ENCODE data around the gene LRPAP1. TPM values are rescaled to one million over a fixed set of nuclear protein-coding genes. Genes with fewer than 3 reads are reported as not detected.

The LRPAP1 gene
- total RNA-seq, 3 donors from 2014 or later = 104 to 204 (median 111) TPM

GRCh38 chr4:3471886-3472285 lies 60.3 kb downstream of the LRPAP1 start:
- intact Hi-C loops (cut with DNase I; ENCODE audit: low total_unique reads) = no loop called here

GRCh38 chr4:3471098-3471760 lies 61.0 kb downstream of the LRPAP1 start:
- Histone ChIP-seq H3K36me3 (no peaks in the 10 kb centered on the region), H3K9me3 (no peaks in the 10 kb centered on the region), H3K27ac (no peak overlapping the region), H3K27me3 (peaks cover 0 to 20% of the 10 kb centered on the region in 2 donors), H3K4me1 (no peaks in the 10 kb centered on the region), H3K4me3 (no peak overlapping the region)
- intact Hi-C loops (cut with DNase I; ENCODE audit: low total_unique reads) = no loop called here
- no peak for DNase-seq (ENCODE audit: low spot score in 2 of 2)
- TF ChIP-seq POLR2A (IDR thresholded peaks at IDR 0.05) (no peak), POLR2AphosphoS5 (IDR thresholded peaks at IDR 0.05) (no peak)

More at GRCh38 chr4:3471886-3472285, 60.3 kb downstream of the LRPAP1 start:
- Histone ChIP-seq H3K9me3 (no peaks in the 10 kb centered on the region), H3K4me1 (no peaks in the 10 kb centered on the region), H3K36me3 (no peaks in the 10 kb centered on the region), H3K27me3 (peaks cover 0 to 13% of the 10 kb centered on the region in 2 donors), H3K27ac (no peak overlapping the region), H3K4me3 (no peak overlapping the region)
- TF ChIP-seq POLR2AphosphoS5 (IDR thresholded peaks at IDR 0.05) = no peak
- TF ChIP-seq CTCF (IDR thresholded peaks at IDR 0.05) = no peak
- no peak for DNase-seq (ENCODE audit: low spot score in 2 of 2)

- Histone ChIP-seq H3K27me3 (peaks cover 0 to 21% of the 10 kb centered on the region in 2 donors), H3K36me3 (no peaks in the 10 kb centered on the region), H3K9me3 (no peaks in the 10 kb centered on the region), H3K27ac (no peak overlapping the region), H3K4me1 (no peaks in the 10 kb centered on the region), H3K4me3 (no peak overlapping the region)
- DNase-seq (ENCODE audit: low spot score in 2 of 2) = no peak
- intact Hi-C loops (cut with DNase I; ENCODE audit: low total_unique reads) = no loop called here
- TF ChIP-seq CTCF (IDR thresholded peaks at IDR 0.05) (no peak), POLR2A (IDR thresholded peaks at IDR 0.05) (no peak), POLR2AphosphoS5 (IDR thresholded peaks at IDR 0.05) (no peak)
Measured at GRCh38 chr4:3470244-3471097, 61.8 kb downstream of the LRPAP1 start.

GRCh38 chr4:3469386-3470243 lies 62.6 kb downstream of the LRPAP1 start:
- H3K4me3 ChIP-seq = no peak overlapping the region
- H3K4me1 ChIP-seq = no peaks in the 10 kb centered on the region
- H3K36me3 ChIP-seq = no peaks in the 10 kb centered on the region
- DNase-seq (ENCODE audit: low spot score in 2 of 2) = no peak
- H3K27me3 ChIP-seq = peaks cover 0 to 17% of the 10 kb centered on the region in 2 donors
- intact Hi-C loops (cut with DNase I; ENCODE audit: low total_unique reads) = no loop called here
- H3K9me3 ChIP-seq = no peaks in the 10 kb centered on the region
- H3K27ac ChIP-seq = no peak overlapping the region
- TF ChIP-seq POLR2AphosphoS5 (IDR thresholded peaks at IDR 0.05) = no peak
- no peak for TF ChIP-seq POLR2A (IDR thresholded peaks at IDR 0.05)
- TF ChIP-seq CTCF (IDR thresholded peaks at IDR 0.05) = no peak

GRCh38 chr4:3468804-3469203 lies 63.4 kb downstream of the LRPAP1 start:
- no peaks in the 10 kb centered on the region for H3K36me3 ChIP-seq
- no peak for TF ChIP-seq CTCF (IDR thresholded peaks at IDR 0.05)
- DNase-seq (ENCODE audit: low spot score in 2 of 2) = no peak
- no peak overlapping the region for H3K27ac ChIP-seq
- intact Hi-C loops (cut with DNase I; ENCODE audit: low total_unique reads) = no loop called here
- H3K4me3 ChIP-seq = no peak overlapping the region
- H3K4me1 ChIP-seq = no peaks in the 10 kb centered on the region
- H3K27me3 ChIP-seq = peaks cover 0 to 20% of the 10 kb centered on the region in 2 donors
- no peaks in the 10 kb centered on the region for H3K9me3 ChIP-seq
